SKM-1 (cell line): Measurements from ENCODE around the gene UGT1A8.

Experiments
- DNase-seq: peaks from one replicate; lab custom pipeline; 2025; ENCODE audit not compliant: unreplicated experiment; lab: John Stamatoyannopoulos, UW

Gene UGT1A8

GRCh38 chr2:233817361-233817911 is 200.0 kb downstream of the UGT1A8 start:
- DNase-seq = no peak

- DNase-seq = no peak
Measured at GRCh38 chr2:233817995-233818638, 200.7 kb downstream of the UGT1A8 start.

DNA sequence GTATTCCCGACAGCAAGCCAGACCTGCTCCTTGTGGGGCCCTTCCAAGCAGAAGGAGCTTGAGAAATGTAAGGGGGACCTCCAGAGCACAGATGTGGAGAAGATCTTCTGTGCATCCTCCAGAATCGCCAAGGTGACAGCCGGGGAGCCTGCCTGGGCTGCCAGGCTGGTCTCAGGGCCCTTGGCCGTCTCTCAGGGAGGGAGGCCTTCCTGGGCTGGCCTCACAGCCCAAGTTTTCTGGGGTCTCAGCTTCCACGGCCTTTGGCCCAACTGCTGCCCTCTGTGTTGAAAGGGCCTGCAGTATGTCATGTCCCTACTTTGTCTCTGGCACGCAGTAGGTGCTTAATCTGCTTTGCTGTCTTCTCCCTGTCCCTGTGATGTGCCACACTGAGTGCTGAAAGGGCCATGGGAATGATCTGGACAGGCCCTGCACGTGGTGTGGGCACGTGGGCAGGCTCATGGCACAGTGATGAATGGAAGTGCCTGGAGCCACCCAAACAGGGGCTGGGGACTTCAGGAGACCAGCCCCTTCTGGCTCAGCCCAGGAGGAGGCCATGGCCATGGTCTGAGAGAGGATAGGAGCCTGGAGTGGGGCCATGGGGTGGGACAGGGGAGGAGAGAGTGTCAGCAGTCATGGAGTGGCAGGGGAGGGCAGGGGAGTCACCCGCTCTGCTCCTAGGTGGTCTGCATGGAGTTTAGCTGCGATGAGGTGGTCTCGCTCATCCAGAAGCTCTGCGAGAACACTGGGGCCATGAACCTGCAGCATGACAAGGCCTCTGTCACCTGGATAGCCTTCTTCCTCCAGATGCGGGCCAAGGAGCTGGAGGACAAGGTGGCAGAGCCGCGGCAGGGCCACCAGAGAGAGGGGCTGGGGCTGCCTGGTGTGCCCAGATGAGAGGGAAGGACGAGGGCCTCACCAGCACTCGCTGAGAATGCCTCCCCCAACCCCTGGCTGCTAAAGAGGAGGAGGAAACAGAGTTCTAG is 201.5 kb downstream of the UGT1A8 start:
- DNase-seq = no peak

DNA sequence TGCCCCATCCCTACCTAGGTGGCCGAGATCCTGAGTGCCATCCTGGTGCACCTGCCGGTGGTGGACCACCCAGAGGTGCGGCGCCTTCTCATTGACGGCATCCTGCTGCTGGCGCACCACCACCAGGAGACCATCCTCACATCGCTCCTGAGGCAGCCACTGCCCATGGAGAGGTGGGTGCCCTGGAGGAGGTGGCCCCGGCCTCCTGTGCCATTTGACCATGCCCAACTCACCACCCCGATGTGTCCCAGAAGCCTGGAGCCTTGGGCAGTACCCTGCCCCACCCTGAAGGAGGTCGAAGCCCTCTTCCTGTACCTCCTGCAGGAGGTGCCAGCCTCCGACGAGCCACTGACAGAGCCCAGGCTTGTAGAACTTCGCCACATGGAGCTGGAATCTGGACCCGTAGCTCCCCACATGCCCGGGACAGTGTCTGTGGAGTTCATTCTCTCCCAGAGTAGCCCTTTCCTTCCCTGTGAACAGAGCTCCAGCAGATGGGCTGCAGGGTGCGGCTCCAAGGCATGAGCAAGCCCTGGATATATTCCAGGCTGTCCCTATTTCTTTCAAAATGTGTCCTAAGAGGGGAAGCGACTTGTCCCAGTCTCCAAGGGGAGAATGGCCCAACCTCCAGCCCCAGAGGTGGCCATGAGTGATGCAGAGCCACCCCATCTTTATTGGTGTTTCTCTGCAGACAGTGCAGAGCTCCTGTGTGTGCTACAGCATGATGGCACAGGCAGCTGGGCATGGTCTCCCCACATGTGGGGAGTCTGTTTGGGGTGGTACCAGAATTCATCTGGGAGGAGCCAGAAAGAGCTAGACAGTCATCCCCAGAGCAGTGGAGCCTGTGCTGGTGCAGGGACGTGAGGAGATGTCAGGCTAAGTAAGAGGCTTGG is 202.7 kb downstream of the UGT1A8 start:
- no peak for DNase-seq

DNA sequence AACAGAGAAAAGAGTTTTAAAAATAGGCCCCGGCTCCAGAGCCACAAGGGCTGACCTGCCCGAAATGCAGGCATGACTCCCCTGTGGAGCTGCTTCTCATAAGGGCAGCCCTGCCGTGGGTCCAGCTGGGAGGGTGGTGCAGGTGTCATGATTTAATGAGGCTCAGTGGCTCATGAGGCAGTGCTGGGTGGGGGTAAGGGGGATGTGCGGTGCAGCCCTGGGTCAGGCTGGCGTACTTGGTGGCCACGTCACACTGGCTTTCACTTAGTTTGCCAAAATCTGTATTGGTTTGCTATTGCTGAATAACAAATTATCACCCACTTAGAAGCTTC is 203.3 kb downstream of the UGT1A8 start:
- no peak for DNase-seq

DNA sequence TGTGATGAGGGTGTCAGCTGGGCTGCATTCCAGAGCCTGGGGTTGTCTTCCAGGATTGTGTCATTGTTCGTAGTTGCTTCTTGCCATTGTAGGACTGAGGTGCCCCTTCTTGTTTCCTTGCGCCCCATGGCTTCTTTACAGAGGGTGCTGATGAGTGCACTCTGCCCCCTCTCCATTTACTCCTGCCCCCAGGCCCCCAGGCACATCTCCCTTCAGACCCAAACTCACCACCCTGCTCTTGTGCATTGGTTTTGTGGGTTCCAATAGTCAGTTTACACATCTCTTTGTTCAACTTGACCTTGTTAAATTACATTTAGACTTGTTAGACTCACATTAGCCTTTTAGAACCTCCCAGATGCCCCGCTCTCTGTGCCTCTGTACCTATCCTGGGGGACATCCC is 203.8 kb downstream of the UGT1A8 start:
- DNase-seq = no peak

- DNase-seq = no peak
Measured at GRCh38 chr2:233821709-233822100, 204.3 kb downstream of the UGT1A8 start.

GRCh38 chr2:233822101-233822771 is 204.8 kb downstream of the UGT1A8 start:
- no peak for DNase-seq
